Measurements from ENCODE around the gene SYTL4.
A peak's percentile ranks its signal among the peaks of the same experiment; 100 is the strongest.

The SYTL4 gene

GRCh38 chrX:100662796-100663195 lies 69.1 kb downstream of the SYTL4 start:
- no peak overlapping the region for H3K27ac ChIP-seq (ENCODE audit: insufficient read depth in 1 of 2, low read depth in 1 of 2, low read length in 2 of 2, poor library complexity in 1 of 2, severe bottlenecking in 2 of 2)
- DNase-seq: no peak
- H3K4me1 ChIP-seq (ENCODE audit: control extremely low read depth in 1 of 4, control insufficient read depth in 4 of 4, insufficient read depth in 4 of 4, low read length in 3 of 4): no peaks in the 10 kb centered on the region
- H3K9me3 ChIP-seq (ENCODE audit: control extremely low read depth in 1 of 5, control insufficient read depth in 4 of 5, insufficient read depth in 2 of 5, low read depth in 1 of 5, low read length in 4 of 5): no peaks in the 10 kb centered on the region
- H3K36me3 ChIP-seq (ENCODE audit: control insufficient read depth in 4 of 4, insufficient read depth in 4 of 4, low read length in 3 of 4): peaks cover 0 to 6% (median 0%) of the 10 kb centered on the region in 4 experiments
- no peak overlapping the region for H3K4me3 ChIP-seq (ENCODE audit: control insufficient read depth in 1 of 7, extremely low read depth in 1 of 7, insufficient read depth in 4 of 7, low read depth in 2 of 7, low read length in 6 of 7)
- CTCF ChIA-PET: interaction anchor here (1.3 to 1.4 kb wide), 2 partner anchors 11 to 23 kb away, joined by 3 read pairs; no protein-coding TSS in a partner anchor
- 67% methylated on average over 2 of the region's 4 CpGs for WGBS (ENCODE audit: insufficient coverage)
- POLR2A ChIA-PET: no interaction called here
- H3K27me3 ChIP-seq (replicated peaks in 2 of 5; ENCODE audit: control insufficient read depth in 4 of 5, insufficient read depth in 5 of 5, low read length in 4 of 5): peaks cover 0 to 11% (median 0%) of the 10 kb centered on the region in 5 experiments

- CTCF ChIA-PET: interaction anchor here (1.4 kb wide), 1 partner anchor 10 kb away, joined by 3 read pairs; no protein-coding TSS in a partner anchor
- Histone ChIP-seq H3K27ac (ENCODE audit: insufficient read depth in 1 of 2, low read depth in 1 of 2, low read length in 2 of 2, poor library complexity in 1 of 2, severe bottlenecking in 2 of 2) (no peak overlapping the region), H3K9me3 (ENCODE audit: control extremely low read depth in 1 of 5, control insufficient read depth in 4 of 5, insufficient read depth in 2 of 5, low read depth in 1 of 5, low read length in 4 of 5) (no peaks in the 10 kb centered on the region), H3K27me3 (replicated peaks in 2 of 5; ENCODE audit: control insufficient read depth in 4 of 5, insufficient read depth in 5 of 5, low read length in 4 of 5) (peaks cover 0 to 11% (median 0%) of the 10 kb centered on the region in 5 experiments), H3K4me1 (ENCODE audit: control extremely low read depth in 1 of 4, control insufficient read depth in 4 of 4, insufficient read depth in 4 of 4, low read length in 3 of 4) (no peaks in the 10 kb centered on the region), H3K4me3 (ENCODE audit: control insufficient read depth in 1 of 7, extremely low read depth in 1 of 7, insufficient read depth in 4 of 7, low read depth in 2 of 7, low read length in 6 of 7) (no peak overlapping the region), H3K36me3 (ENCODE audit: control insufficient read depth in 4 of 4, insufficient read depth in 4 of 4, low read length in 3 of 4) (peaks cover 0 to 5% (median 0%) of the 10 kb centered on the region in 4 experiments)
- POLR2A ChIA-PET: no interaction called here
- DNase-seq: no peak
- WGBS (ENCODE audit: insufficient coverage): 92% methylated on average over 13 of the region's 13 CpGs
Observed at GRCh38 chrX:100662170-100662569, 69.8 kb downstream of the SYTL4 start.

GRCh38 chrX:100659431-100660137 lies 72.3 kb downstream of the SYTL4 start:
- Histone ChIP-seq H3K4me3 (ENCODE audit: control insufficient read depth in 1 of 7, extremely low read depth in 1 of 7, insufficient read depth in 4 of 7, low read depth in 2 of 7, low read length in 6 of 7) (no peak overlapping the region), H3K27me3 (replicated peaks in 2 of 5; ENCODE audit: control insufficient read depth in 4 of 5, insufficient read depth in 5 of 5, low read length in 4 of 5) (peaks cover 0 to 10% (median 0%) of the 10 kb centered on the region in 5 experiments), H3K9me3 (ENCODE audit: control extremely low read depth in 1 of 5, control insufficient read depth in 4 of 5, insufficient read depth in 2 of 5, low read depth in 1 of 5, low read length in 4 of 5) (no peaks in the 10 kb centered on the region), H3K4me1 (ENCODE audit: control extremely low read depth in 1 of 4, control insufficient read depth in 4 of 4, insufficient read depth in 4 of 4, low read length in 3 of 4) (no peaks in the 10 kb centered on the region), H3K27ac (ENCODE audit: insufficient read depth in 1 of 2, low read depth in 1 of 2, low read length in 2 of 2, poor library complexity in 1 of 2, severe bottlenecking in 2 of 2) (no peak overlapping the region), H3K36me3 (ENCODE audit: control insufficient read depth in 4 of 4, insufficient read depth in 4 of 4, low read length in 3 of 4) (peaks cover 0 to under 1% (median 0%) of the 10 kb centered on the region in 4 experiments)
- DNase-seq: no peak
- POLR2A ChIA-PET: no interaction called here
- 73% methylated on average over 2 of the region's 4 CpGs for WGBS (ENCODE audit: insufficient coverage)
- CTCF ChIA-PET: no interaction called here

GRCh38 chrX:100658941-100659381 lies 73.0 kb downstream of the SYTL4 start:
- Histone ChIP-seq H3K4me3 (ENCODE audit: control insufficient read depth in 1 of 7, extremely low read depth in 1 of 7, insufficient read depth in 4 of 7, low read depth in 2 of 7, low read length in 6 of 7) (no peak overlapping the region), H3K27me3 (replicated peaks in 2 of 5; ENCODE audit: control insufficient read depth in 4 of 5, insufficient read depth in 5 of 5, low read length in 4 of 5) (peaks cover 0 to 10% (median 0%) of the 10 kb centered on the region in 5 experiments), H3K27ac (ENCODE audit: insufficient read depth in 1 of 2, low read depth in 1 of 2, low read length in 2 of 2, poor library complexity in 1 of 2, severe bottlenecking in 2 of 2) (no peak overlapping the region), H3K4me1 (ENCODE audit: control extremely low read depth in 1 of 4, control insufficient read depth in 4 of 4, insufficient read depth in 4 of 4, low read length in 3 of 4) (no peaks in the 10 kb centered on the region), H3K9me3 (ENCODE audit: control extremely low read depth in 1 of 5, control insufficient read depth in 4 of 5, insufficient read depth in 2 of 5, low read depth in 1 of 5, low read length in 4 of 5) (no peaks in the 10 kb centered on the region), H3K36me3 (ENCODE audit: control insufficient read depth in 4 of 4, insufficient read depth in 4 of 4, low read length in 3 of 4) (no peaks in the 10 kb centered on the region)
- ChIA-PET CTCF (interaction anchor here (0.9 kb wide), 1 partner anchor 44 kb away, joined by 3 read pairs; no protein-coding TSS in a partner anchor), POLR2A (no interaction called here)
- WGBS (ENCODE audit: insufficient coverage): 65% methylated on average over 3 of the region's 3 CpGs
- DNase-seq: no peak

- WGBS (ENCODE audit: insufficient coverage): 20% methylated on average over 3 of the region's 3 CpGs
- Histone ChIP-seq H3K4me1 (ENCODE audit: control extremely low read depth in 1 of 4, control insufficient read depth in 4 of 4, insufficient read depth in 4 of 4, low read length in 3 of 4) (no peaks in the 10 kb centered on the region), H3K36me3 (ENCODE audit: control insufficient read depth in 4 of 4, insufficient read depth in 4 of 4, low read length in 3 of 4) (no peaks in the 10 kb centered on the region), H3K9me3 (ENCODE audit: control extremely low read depth in 1 of 5, control insufficient read depth in 4 of 5, insufficient read depth in 2 of 5, low read depth in 1 of 5, low read length in 4 of 5) (no peaks in the 10 kb centered on the region), H3K4me3 (ENCODE audit: control insufficient read depth in 1 of 7, extremely low read depth in 1 of 7, insufficient read depth in 4 of 7, low read depth in 2 of 7, low read length in 6 of 7) (no peak overlapping the region), H3K27ac (ENCODE audit: insufficient read depth in 1 of 2, low read depth in 1 of 2, low read length in 2 of 2, poor library complexity in 1 of 2, severe bottlenecking in 2 of 2) (no peak overlapping the region), H3K27me3 (replicated peaks in 2 of 5; ENCODE audit: control insufficient read depth in 4 of 5, insufficient read depth in 5 of 5, low read length in 4 of 5) (peaks cover 0 to 16% (median 0%) of the 10 kb centered on the region in 5 experiments)
- peak in 2 of 3 donors; percentile 9 to 17 for DNase-seq
- ChIA-PET POLR2A (no interaction called here), CTCF (interaction anchor here (1.0 to 1.3 kb wide), 3 partner anchors 10 to 17 kb away, joined by 3 read pairs; partner anchors contain the start of gene SRPX2)
Observed at GRCh38 chrX:100654261-100654660, 77.7 kb downstream of the SYTL4 start.

- ChIA-PET CTCF (interaction anchor here (1.8 kb wide), 1 partner anchor 10 kb away, joined by 3 read pairs; no protein-coding TSS in a partner anchor), POLR2A (no interaction called here)
- no peak overlapping the region for H3K4me3 ChIP-seq (ENCODE audit: control insufficient read depth in 1 of 7, extremely low read depth in 1 of 7, insufficient read depth in 4 of 7, low read depth in 2 of 7, low read length in 6 of 7)
- peaks cover 0 to 22% (median 0%) of the 10 kb centered on the region in 5 experiments for H3K27me3 ChIP-seq (replicated peaks in 2 of 5; ENCODE audit: control insufficient read depth in 4 of 5, insufficient read depth in 5 of 5, low read length in 4 of 5)
- H3K27ac ChIP-seq (ENCODE audit: insufficient read depth in 1 of 2, low read depth in 1 of 2, low read length in 2 of 2, poor library complexity in 1 of 2, severe bottlenecking in 2 of 2): no peak overlapping the region
- no peaks in the 10 kb centered on the region for H3K36me3 ChIP-seq (ENCODE audit: control insufficient read depth in 4 of 4, insufficient read depth in 4 of 4, low read length in 3 of 4)
- H3K4me1 ChIP-seq (ENCODE audit: control extremely low read depth in 1 of 4, control insufficient read depth in 4 of 4, insufficient read depth in 4 of 4, low read length in 3 of 4): no peaks in the 10 kb centered on the region
- H3K9me3 ChIP-seq (ENCODE audit: control extremely low read depth in 1 of 5, control insufficient read depth in 4 of 5, insufficient read depth in 2 of 5, low read depth in 1 of 5, low read length in 4 of 5): no peaks in the 10 kb centered on the region
- 92% methylated on average over 2 of the region's 2 CpGs for WGBS (ENCODE audit: insufficient coverage)
- DNase-seq: no peak
Observed at GRCh38 chrX:100652266-100652665, 79.7 kb downstream of the SYTL4 start.

- H3K36me3 ChIP-seq (ENCODE audit: control insufficient read depth in 4 of 4, insufficient read depth in 4 of 4, low read length in 3 of 4): no peaks in the 10 kb centered on the region
- H3K4me1 ChIP-seq (ENCODE audit: control extremely low read depth in 1 of 4, control insufficient read depth in 4 of 4, insufficient read depth in 4 of 4, low read length in 3 of 4): no peaks in the 10 kb centered on the region
- DNase-seq: no peak
- H3K4me3 ChIP-seq (ENCODE audit: control insufficient read depth in 1 of 7, extremely low read depth in 1 of 7, insufficient read depth in 4 of 7, low read depth in 2 of 7, low read length in 6 of 7): no peak overlapping the region
- no peak overlapping the region for H3K27ac ChIP-seq (ENCODE audit: insufficient read depth in 1 of 2, low read depth in 1 of 2, low read length in 2 of 2, poor library complexity in 1 of 2, severe bottlenecking in 2 of 2)
- no peaks in the 10 kb centered on the region for H3K9me3 ChIP-seq (ENCODE audit: control extremely low read depth in 1 of 5, control insufficient read depth in 4 of 5, insufficient read depth in 2 of 5, low read depth in 1 of 5, low read length in 4 of 5)
- 86% methylated on average over 1 of the region's 1 CpG for WGBS (ENCODE audit: insufficient coverage)
- POLR2A ChIA-PET: no interaction called here
- peaks cover 0 to 27% (median 0%) of the 10 kb centered on the region in 5 experiments for H3K27me3 ChIP-seq (replicated peaks in 2 of 5; ENCODE audit: control insufficient read depth in 4 of 5, insufficient read depth in 5 of 5, low read length in 4 of 5)
- CTCF ChIA-PET: interaction anchor here (1.0 kb wide), 1 partner anchor 34 kb away, joined by 4 read pairs; no protein-coding TSS in a partner anchor
Observed at GRCh38 chrX:100650841-100651240, 81.1 kb downstream of the SYTL4 start.
